ENCODE data around the gene CYP2U1.

DNA sequence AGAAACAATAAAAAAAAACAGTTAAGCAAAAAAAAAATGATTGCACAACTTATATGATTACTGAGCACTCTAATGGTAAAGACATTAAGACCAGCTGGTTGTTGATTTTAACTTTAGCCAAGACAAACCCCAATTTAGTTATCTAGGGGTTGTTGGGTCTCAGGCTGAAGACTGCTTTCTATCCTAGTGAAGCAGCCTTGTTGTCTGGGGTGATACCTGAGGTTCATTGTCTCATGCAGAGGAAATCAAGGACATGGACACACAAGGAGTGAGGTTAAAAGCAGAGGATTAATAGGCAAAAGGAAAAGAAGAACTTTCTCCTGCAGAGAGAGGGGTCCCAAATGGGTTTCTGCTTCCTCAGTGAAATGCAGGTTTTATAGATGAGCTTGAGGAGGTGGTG lies 40.0 kb upstream of the CYP2U1 start:
- TF ChIP-seq, protein P1, sequence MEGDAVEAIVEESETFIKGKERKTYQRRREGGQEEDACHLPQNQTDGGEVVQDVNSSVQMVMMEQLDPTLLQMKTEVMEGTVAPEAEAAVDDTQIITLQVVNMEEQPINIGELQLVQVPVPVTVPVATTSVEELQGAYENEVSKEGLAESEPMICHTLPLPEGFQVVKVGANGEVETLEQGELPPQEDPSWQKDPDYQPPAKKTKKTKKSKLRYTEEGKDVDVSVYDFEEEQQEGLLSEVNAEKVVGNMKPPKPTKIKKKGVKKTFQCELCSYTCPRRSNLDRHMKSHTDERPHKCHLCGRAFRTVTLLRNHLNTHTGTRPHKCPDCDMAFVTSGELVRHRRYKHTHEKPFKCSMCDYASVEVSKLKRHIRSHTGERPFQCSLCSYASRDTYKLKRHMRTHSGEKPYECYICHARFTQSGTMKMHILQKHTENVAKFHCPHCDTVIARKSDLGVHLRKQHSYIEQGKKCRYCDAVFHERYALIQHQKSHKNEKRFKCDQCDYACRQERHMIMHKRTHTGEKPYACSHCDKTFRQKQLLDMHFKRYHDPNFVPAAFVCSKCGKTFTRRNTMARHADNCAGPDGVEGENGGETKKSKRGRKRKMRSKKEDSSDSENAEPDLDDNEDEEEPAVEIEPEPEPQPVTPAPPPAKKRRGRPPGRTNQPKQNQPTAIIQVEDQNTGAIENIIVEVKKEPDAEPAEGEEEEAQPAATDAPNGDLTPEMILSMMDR (IDR thresholded peaks at IDR 0.05), result no peak
- no peak for TF ChIP-seq POLR2AphosphoS5 (IDR thresholded peaks at IDR 0.05; ENCODE audit: insufficient read depth in 1 of 2, low read depth in 1 of 2)
